ENCODE results near the gene TAB3. TPM values are rescaled to one million over a fixed set of nuclear protein-coding genes. Genes with fewer than 3 reads are reported as not detected.

The TAB3 gene
- total and polyA plus RNA-seq, 10 of the 15 experiments (the other 5 are each of a cell fraction or from before 2014, with no cell fraction given), result 1.7 to 22.1 (median 9.1) TPM

GRCh38 chrX:30895370-30895769, 6.3 kb upstream of the TAB3 start (continued):
- TF ChIP-seq ZNF207 (IDR thresholded peaks at IDR 0.05; ENCODE audit: borderline replicate concordance) (no peak), CEBPZ (IDR thresholded peaks at IDR 0.05; ENCODE audit: low read depth, low read length) (no peak)
- TF ChIP-seq, protein P1, sequence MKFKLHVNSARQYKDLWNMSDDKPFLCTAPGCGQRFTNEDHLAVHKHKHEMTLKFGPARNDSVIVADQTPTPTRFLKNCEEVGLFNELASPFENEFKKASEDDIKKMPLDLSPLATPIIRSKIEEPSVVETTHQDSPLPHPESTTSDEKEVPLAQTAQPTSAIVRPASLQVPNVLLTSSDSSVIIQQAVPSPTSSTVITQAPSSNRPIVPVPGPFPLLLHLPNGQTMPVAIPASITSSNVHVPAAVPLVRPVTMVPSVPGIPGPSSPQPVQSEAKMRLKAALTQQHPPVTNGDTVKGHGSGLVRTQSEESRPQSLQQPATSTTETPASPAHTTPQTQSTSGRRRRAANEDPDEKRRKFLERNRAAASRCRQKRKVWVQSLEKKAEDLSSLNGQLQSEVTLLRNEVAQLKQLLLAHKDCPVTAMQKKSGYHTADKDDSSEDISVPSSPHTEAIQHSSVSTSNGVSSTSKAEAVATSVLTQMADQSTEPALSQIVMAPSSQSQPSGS (IDR thresholded peaks at IDR 0.05; ENCODE audit: low read length), result no peak

- TF ChIP-seq SUPT20H (IDR thresholded peaks at IDR 0.05; ENCODE audit: borderline replicate concordance, control insufficient read depth, low read depth, low read length), result no peak
- no peak for TF ChIP-seq CBX3 (IDR thresholded peaks at IDR 0.05; ENCODE audit: borderline replicate concordance, low read depth)
- TF ChIP-seq, protein P2, sequence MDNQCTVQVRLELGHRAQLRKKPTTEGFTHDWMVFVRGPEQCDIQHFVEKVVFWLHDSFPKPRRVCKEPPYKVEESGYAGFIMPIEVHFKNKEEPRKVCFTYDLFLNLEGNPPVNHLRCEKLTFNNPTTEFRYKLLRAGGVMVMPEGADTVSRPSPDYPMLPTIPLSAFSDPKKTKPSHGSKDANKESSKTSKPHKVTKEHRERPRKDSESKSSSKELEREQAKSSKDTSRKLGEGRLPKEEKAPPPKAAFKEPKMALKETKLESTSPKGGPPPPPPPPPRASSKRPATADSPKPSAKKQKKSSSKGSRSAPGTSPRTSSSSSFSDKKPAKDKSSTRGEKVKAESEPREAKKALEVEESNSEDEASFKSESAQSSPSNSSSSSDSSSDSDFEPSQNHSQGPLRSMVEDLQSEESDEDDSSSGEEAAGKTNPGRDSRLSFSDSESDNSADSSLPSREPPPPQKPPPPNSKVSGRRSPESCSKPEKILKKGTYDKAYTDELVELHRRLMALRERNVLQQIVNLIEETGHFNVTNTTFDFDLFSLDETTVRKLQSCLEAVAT (IDR thresholded peaks at IDR 0.05), result no peak
- no peak for TF ChIP-seq HDAC2 (IDR thresholded peaks at IDR 0.05)
- no peak for TF ChIP-seq ASH2L (IDR thresholded peaks at IDR 0.05; ENCODE audit: borderline replicate concordance, low read depth)
- TF ChIP-seq RELA (IDR thresholded peaks at IDR 0.05; ENCODE audit: borderline replicate concordance, partially characterized antibody), result no peak
- TF ChIP-seq TCF12 (IDR thresholded peaks at IDR 0.05; ENCODE audit: low read depth, low read length), result no peak
- no peak for TF ChIP-seq IRF5 (IDR thresholded peaks at IDR 0.05; ENCODE audit: borderline replicate concordance)
- no peak for TF ChIP-seq SP1 (IDR thresholded peaks at IDR 0.05; ENCODE audit: low read depth, low read length)
- TF ChIP-seq MTA3 (IDR thresholded peaks at IDR 0.05; ENCODE audit: borderline replicate concordance, low read length), result no peak
- no peak for TF ChIP-seq MXI1 (IDR thresholded peaks at IDR 0.05; ENCODE audit: low read depth, low read length)
- TF ChIP-seq SIN3A (IDR thresholded peaks at IDR 0.05; ENCODE audit: low read depth, low read length), result no peak
- TF ChIP-seq MTA2 (IDR thresholded peaks at IDR 0.05; ENCODE audit: low read depth), result no peak
- TF ChIP-seq HDGF (IDR thresholded peaks at IDR 0.05), result no peak
- no peak for TF ChIP-seq TCF3 (IDR thresholded peaks at IDR 0.05; ENCODE audit: borderline replicate concordance, insufficient read depth, low read depth, low read length)
Measured at GRCh38 chrX:30893206-30893605, 4.2 kb upstream of the TAB3 start.

More at GRCh38 chrX:30893206-30893605, 4.2 kb upstream of the TAB3 start:
- peaks cover 6% of the 10 kb centered on the region for H3K79me2 ChIP-seq (ENCODE audit: control insufficient read depth, insufficient read depth, low read length)
- ChIA-PET SMC1A (ENCODE audit: uncharacterized antibody, unreplicated experiment) (no interaction called here), RAD21 (ENCODE audit: unreplicated experiment) (no interaction called here), CTCF (no interaction called here), POLR2A (no interaction called here)
- no peak overlapping the region for H3K27ac ChIP-seq (ENCODE audit: control insufficient read depth, insufficient read depth)
- no peak overlapping the region for H2AFZ ChIP-seq (ENCODE audit: control insufficient read depth, low read depth, low read length)
- no peaks in the 10 kb centered on the region for H3K9me3 ChIP-seq (replicated peaks; ENCODE audit: control insufficient read depth, insufficient read depth, low read length)
- no peak overlapping the region for H3K4me2 ChIP-seq (ENCODE audit: control insufficient read depth, insufficient read depth)
- no peaks in the 10 kb centered on the region for H3K36me3 ChIP-seq (ENCODE audit: control insufficient read depth in 2 of 2, insufficient read depth in 2 of 2, low read length in 1 of 2)
- DNase-seq (ENCODE audit: low read depth, low spot score) (no peak), FAIRE-seq (no peak), ATAC-seq (no peak)
- no peaks in the 10 kb centered on the region; a peak in 1 of 4 replicates for H3K27me3 ChIP-seq (replicated peaks in 1 of 2; ENCODE audit: control insufficient read depth in 2 of 2, insufficient read depth in 2 of 2, low read length in 1 of 2)
- intact Hi-C loops (cut with micrococcal nuclease; ENCODE audit: unreplicated experiment), result no loop called here
- no TSS peak for BruUV-seq (replicated peaks)
- no peaks in the 10 kb centered on the region for H4K20me1 ChIP-seq (ENCODE audit: control insufficient read depth, insufficient read depth)
- in situ Hi-C loops (cut with MboI), result no loop called here
- no peaks in the 10 kb centered on the region for H3K4me1 ChIP-seq (ENCODE audit: control insufficient read depth, insufficient read depth, low read length)
- H3K4me3 ChIP-seq, result no peak overlapping the region
- no peak overlapping the region for H3K9ac ChIP-seq (ENCODE audit: control insufficient read depth, insufficient read depth, low read length)
- 28% methylated on average over 4 of the region's 4 CpGs for WGBS (ENCODE audit: insufficient coverage, insufficient replicate concordance, low lambda C conversion rate, missing lambda C conversion rate)

All from GM12878 (cell line).